ENCODE data around the gene GOLGA8M. TPM values are rescaled to one million over a fixed set of nuclear protein-coding genes. Genes with fewer than 3 reads are reported as not detected.
"Not testable (repeated sequence)": the region's sequence is repeated elsewhere in the genome, so short reads cannot be mapped to it uniquely, and the experiment has no call there.

The GOLGA8M gene
- polyA plus RNA-seq, 1 donor (not counting 4 experiments of a cell fraction or from before 2014, with no cell fraction given) = not detected

- H3K4me1 ChIP-seq (ENCODE audit: control insufficient read depth, extremely low read depth, insufficient read depth, low read length); FAIRE-seq; H3K27me3 ChIP-seq (ENCODE audit: control insufficient read depth, extremely low read depth, insufficient read depth, low read length); H2AFZ ChIP-seq (ENCODE audit: control insufficient read depth, low read length); H3K27ac ChIP-seq (ENCODE audit: control insufficient read depth, insufficient read depth, low read length); H3K36me3 ChIP-seq (ENCODE audit: control insufficient read depth in 2 of 2, extremely low read depth in 1 of 2, insufficient read depth in 2 of 2, low read length in 2 of 2); H3K9me3 ChIP-seq (ENCODE audit: control insufficient read depth, low read depth, low read length); H4K20me1 ChIP-seq (ENCODE audit: control insufficient read depth, extremely low read depth, insufficient read depth, low read length); dilution Hi-C loops (cut with MboI; ENCODE audit: extremely low pct_ligation_motif_present, low sequenced_read_pairs); H3K79me2 ChIP-seq (ENCODE audit: control insufficient read depth, insufficient read depth, low read length); DNase-seq (ENCODE audit: low read depth, low spot score); H3K9me1 ChIP-seq (ENCODE audit: control insufficient read depth, extremely low read depth, insufficient read depth, low read length); H3K9ac ChIP-seq (ENCODE audit: control insufficient read depth, extremely low read depth, insufficient read depth, low read length): not testable (repeated sequence)
- peak overlapping the region; percentile 22 for H3K4me2 ChIP-seq (ENCODE audit: control insufficient read depth, extremely low read depth, insufficient read depth, low read depth, low read length)
- H3K4me3 ChIP-seq (ENCODE audit: control insufficient read depth in 2 of 3, extremely low read depth in 1 of 3, insufficient read depth in 2 of 3, low read depth in 1 of 3, low read length in 3 of 3) = peak overlapping the region in 2 of 3 experiments; percentile 23 to 34
Measured at GRCh38 chr15:28737521-28738199, 25.4 kb upstream of the GOLGA8M start.

GRCh38 chr15:28728061-28728460 lies 15.8 kb upstream of the GOLGA8M start:
- H3K79me2 ChIP-seq (ENCODE audit: control insufficient read depth, insufficient read depth, low read length); H3K27ac ChIP-seq (ENCODE audit: control insufficient read depth, insufficient read depth, low read length); H4K20me1 ChIP-seq (ENCODE audit: control insufficient read depth, extremely low read depth, insufficient read depth, low read length); dilution Hi-C loops (cut with MboI; ENCODE audit: extremely low pct_ligation_motif_present, low sequenced_read_pairs); H3K4me2 ChIP-seq (ENCODE audit: control insufficient read depth, extremely low read depth, insufficient read depth, low read depth, low read length); H3K36me3 ChIP-seq (ENCODE audit: control insufficient read depth in 2 of 2, extremely low read depth in 1 of 2, insufficient read depth in 2 of 2, low read length in 2 of 2); H3K4me1 ChIP-seq (ENCODE audit: control insufficient read depth, extremely low read depth, insufficient read depth, low read length); H2AFZ ChIP-seq (ENCODE audit: control insufficient read depth, low read length); H3K9ac ChIP-seq (ENCODE audit: control insufficient read depth, extremely low read depth, insufficient read depth, low read length); H3K27me3 ChIP-seq (ENCODE audit: control insufficient read depth, extremely low read depth, insufficient read depth, low read length); DNase-seq (ENCODE audit: low read depth, low spot score); H3K9me1 ChIP-seq (ENCODE audit: control insufficient read depth, extremely low read depth, insufficient read depth, low read length); H3K9me3 ChIP-seq (ENCODE audit: control insufficient read depth, low read depth, low read length); H3K4me3 ChIP-seq (ENCODE audit: control insufficient read depth in 2 of 3, extremely low read depth in 1 of 3, insufficient read depth in 2 of 3, low read depth in 1 of 3, low read length in 3 of 3); FAIRE-seq: not testable (repeated sequence)

GRCh38 chr15:28727026-28727425 lies 14.8 kb upstream of the GOLGA8M start:
- H2AFZ ChIP-seq (ENCODE audit: control insufficient read depth, low read length); H3K9ac ChIP-seq (ENCODE audit: control insufficient read depth, extremely low read depth, insufficient read depth, low read length); H3K9me3 ChIP-seq (ENCODE audit: control insufficient read depth, low read depth, low read length); H3K4me1 ChIP-seq (ENCODE audit: control insufficient read depth, extremely low read depth, insufficient read depth, low read length); H3K79me2 ChIP-seq (ENCODE audit: control insufficient read depth, insufficient read depth, low read length); H3K27me3 ChIP-seq (ENCODE audit: control insufficient read depth, extremely low read depth, insufficient read depth, low read length); FAIRE-seq; H3K4me2 ChIP-seq (ENCODE audit: control insufficient read depth, extremely low read depth, insufficient read depth, low read depth, low read length); H3K36me3 ChIP-seq (ENCODE audit: control insufficient read depth in 2 of 2, extremely low read depth in 1 of 2, insufficient read depth in 2 of 2, low read length in 2 of 2); H3K27ac ChIP-seq (ENCODE audit: control insufficient read depth, insufficient read depth, low read length); H3K9me1 ChIP-seq (ENCODE audit: control insufficient read depth, extremely low read depth, insufficient read depth, low read length); H3K4me3 ChIP-seq (ENCODE audit: control insufficient read depth in 2 of 3, extremely low read depth in 1 of 3, insufficient read depth in 2 of 3, low read depth in 1 of 3, low read length in 3 of 3); dilution Hi-C loops (cut with MboI; ENCODE audit: extremely low pct_ligation_motif_present, low sequenced_read_pairs); H4K20me1 ChIP-seq (ENCODE audit: control insufficient read depth, extremely low read depth, insufficient read depth, low read length); DNase-seq (ENCODE audit: low read depth, low spot score): not testable (repeated sequence)
